Ishikawa (cell line): ENCODE results near the gene PTPRN2.

Source experiments
- EGR1 ChIP-seq: IDR thresholded peaks from 2 replicates; pipeline ENCODE4 v1.6.1; 2012
- RAD21 ChIP-seq: IDR thresholded peaks from 2 replicates; pipeline ENCODE4 v1.6.1; 2012; ENCODE audit warnings: low read depth
- REST ChIP-seq: IDR thresholded peaks from 2 replicates; pipeline ENCODE4 v1.6.1; 2012; ENCODE audit warnings: low read depth, mild to moderate bottlenecking
- TAF1 ChIP-seq: IDR thresholded peaks from 2 replicates; pipeline ENCODE4 v1.6.1; 2012; ENCODE audit warnings: low read depth, mild to moderate bottlenecking
- TCF12 ChIP-seq: IDR thresholded peaks from 2 replicates; pipeline ENCODE4 v1.6.1; 2012; ENCODE audit warnings: low read depth
- TF ChIP-seq, protein P1 (sequence below): IDR thresholded peaks from 2 replicates; pipeline ENCODE4 v1.6.1; 2012

GRCh38 chr7:158378978-158379377, 208.6 kb downstream of the PTPRN2 start:
- TF ChIP-seq EGR1 (no peak), TAF1 (no peak), TCF12 (no peak), RAD21 (no peak), REST (no peak)
- TF ChIP-seq, protein P1, sequence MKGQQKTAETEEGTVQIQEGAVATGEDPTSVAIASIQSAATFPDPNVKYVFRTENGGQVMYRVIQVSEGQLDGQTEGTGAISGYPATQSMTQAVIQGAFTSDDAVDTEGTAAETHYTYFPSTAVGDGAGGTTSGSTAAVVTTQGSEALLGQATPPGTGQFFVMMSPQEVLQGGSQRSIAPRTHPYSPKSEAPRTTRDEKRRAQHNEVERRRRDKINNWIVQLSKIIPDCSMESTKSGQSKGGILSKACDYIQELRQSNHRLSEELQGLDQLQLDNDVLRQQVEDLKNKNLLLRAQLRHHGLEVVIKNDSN: no peak
